Measurements from ENCODE around the gene PCK2.

- TF ChIP-seq KLF17 (tag by site-specific recombination; IDR thresholded peaks at IDR 0.05) (no peak), ZNF114 (tag by site-specific recombination; IDR thresholded peaks at IDR 0.05) (no peak), ZNF449 (tag by site-specific recombination; IDR thresholded peaks at IDR 0.05) (no peak), ZNF654 (tag by site-specific recombination; IDR thresholded peaks at IDR 0.05; ENCODE audit: low read depth) (no peak), ZNF510 (tag by site-specific recombination; IDR thresholded peaks at IDR 0.05; ENCODE audit: insufficient replicate concordance) (no peak), SP3 (tag by site-specific recombination; IDR thresholded peaks at IDR 0.05) (no peak), ZBTB20 (tag by site-specific recombination; IDR thresholded peaks at IDR 0.05) (no peak), ZSCAN16 (tag by site-specific recombination; IDR thresholded peaks at IDR 0.05) (no peak), ZNF311 (tag by site-specific recombination; IDR thresholded peaks at IDR 0.05; ENCODE audit: borderline replicate concordance) (no peak), ZNF274 (IDR thresholded peaks at IDR 0.05; ENCODE audit: low read length) (no peak), ZNF274 (tag by site-specific recombination; IDR thresholded peaks at IDR 0.05; ENCODE audit: borderline replicate concordance) (no peak), ZXDB (tag by site-specific recombination; IDR thresholded peaks at IDR 0.05) (no peak)
Observed at GRCh38 chr14:24066496-24067132, 27.5 kb upstream of the PCK2 start.

Data from HEK293 (cell line).